GM23338 (cell line): Measurements from ENCODE around the gene MTNR1B.

Experiments
- CREB1 ChIP-seq: fragments of 250-450 bp; sonication (Bioruptor Pico); IDR thresholded peaks from 2 replicates; pipeline ENCODE4 v1.5.0; 2020; ENCODE audit warnings: low read depth, mild to moderate bottlenecking, moderate library complexity
- EZH2phosphoT487 ChIP-seq: fragments of 200-600 bp; sonication (generic); IDR thresholded peaks from one replicate; pipeline ENCODE4 v1.8.1; 2018; ENCODE audit warnings: antibody characterized with exemption; ENCODE audit not compliant: unreplicated experiment
- NANOG ChIP-seq: IDR thresholded peaks from 2 replicates; pipeline ENCODE4 v1.6.1; 2016; ENCODE audit warnings: antibody characterized with exemption, borderline replicate concordance
- POLR2AphosphoS5 ChIP-seq: IDR thresholded peaks from 2 replicates; pipeline ENCODE4 v1.6.1; 2016; ENCODE audit warnings: antibody characterized with exemption, low read depth
- TF ChIP-seq, protein P1 (sequence below), 2 experiments: fragments of 200-600 bp in 1 of 2; sonication (generic) in 1 of 2; conservative IDR thresholded peaks; 2 replicates each; pipeline versions ENCODE4 v1.5.1 to v1.6.1; 2016 to 2017; ENCODE audit warnings: antibody characterized with exemption in 2 of 2, low read depth in 2 of 2, mild to moderate bottlenecking in 2 of 2, moderate library complexity in 1 of 2
- TF ChIP-seq, protein P2 (sequence below): IDR thresholded peaks from 2 replicates; pipeline ENCODE4 v1.6.1; 2016; ENCODE audit warnings: antibody characterized with exemption
- TF ChIP-seq, protein P3 (sequence below): IDR thresholded peaks from one replicate; pipeline ENCODE4 v1.6.1; 2018; ENCODE audit warnings: antibody characterized with exemption; ENCODE audit not compliant: unreplicated experiment

DNA sequence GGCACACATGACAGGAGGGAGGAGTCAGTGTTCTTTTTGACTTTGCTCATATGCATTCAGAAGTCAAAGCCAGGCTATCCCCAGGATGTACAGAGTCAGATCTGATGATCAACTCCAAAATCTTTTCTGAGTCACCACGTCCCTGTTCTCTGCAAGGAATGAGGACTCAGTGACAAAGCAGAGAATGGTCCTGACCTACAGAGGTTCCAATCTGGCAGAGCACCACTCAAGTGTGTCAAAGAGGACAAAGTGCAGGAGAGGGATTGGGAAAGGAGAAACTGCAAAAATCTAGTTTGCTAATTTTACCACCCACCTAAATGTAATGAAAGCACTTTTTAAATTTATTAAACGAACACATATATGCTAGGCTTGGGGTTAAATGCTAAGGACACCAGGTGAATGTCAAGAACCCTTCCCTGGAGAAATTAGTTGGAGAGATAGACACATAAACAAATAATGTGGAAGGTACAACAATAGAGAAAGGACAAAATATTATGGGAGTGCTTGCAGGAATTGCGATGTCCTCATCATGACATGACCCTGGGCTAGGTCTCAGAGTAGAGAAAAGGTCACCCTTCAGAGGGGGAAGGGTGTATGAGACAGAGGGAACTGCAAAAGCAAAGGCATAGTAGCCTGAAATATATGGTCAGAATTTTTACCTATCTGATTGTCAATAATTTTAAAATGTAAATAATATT, 56.3 kb downstream of the MTNR1B start:
- TF ChIP-seq, protein P1, sequence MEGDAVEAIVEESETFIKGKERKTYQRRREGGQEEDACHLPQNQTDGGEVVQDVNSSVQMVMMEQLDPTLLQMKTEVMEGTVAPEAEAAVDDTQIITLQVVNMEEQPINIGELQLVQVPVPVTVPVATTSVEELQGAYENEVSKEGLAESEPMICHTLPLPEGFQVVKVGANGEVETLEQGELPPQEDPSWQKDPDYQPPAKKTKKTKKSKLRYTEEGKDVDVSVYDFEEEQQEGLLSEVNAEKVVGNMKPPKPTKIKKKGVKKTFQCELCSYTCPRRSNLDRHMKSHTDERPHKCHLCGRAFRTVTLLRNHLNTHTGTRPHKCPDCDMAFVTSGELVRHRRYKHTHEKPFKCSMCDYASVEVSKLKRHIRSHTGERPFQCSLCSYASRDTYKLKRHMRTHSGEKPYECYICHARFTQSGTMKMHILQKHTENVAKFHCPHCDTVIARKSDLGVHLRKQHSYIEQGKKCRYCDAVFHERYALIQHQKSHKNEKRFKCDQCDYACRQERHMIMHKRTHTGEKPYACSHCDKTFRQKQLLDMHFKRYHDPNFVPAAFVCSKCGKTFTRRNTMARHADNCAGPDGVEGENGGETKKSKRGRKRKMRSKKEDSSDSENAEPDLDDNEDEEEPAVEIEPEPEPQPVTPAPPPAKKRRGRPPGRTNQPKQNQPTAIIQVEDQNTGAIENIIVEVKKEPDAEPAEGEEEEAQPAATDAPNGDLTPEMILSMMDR (conservative IDR thresholded peaks at IDR 0.05; ENCODE audit: low read depth in 2 of 2) = no peak
- TF ChIP-seq EZH2phosphoT487 = no peak
- TF ChIP-seq, protein P2, sequence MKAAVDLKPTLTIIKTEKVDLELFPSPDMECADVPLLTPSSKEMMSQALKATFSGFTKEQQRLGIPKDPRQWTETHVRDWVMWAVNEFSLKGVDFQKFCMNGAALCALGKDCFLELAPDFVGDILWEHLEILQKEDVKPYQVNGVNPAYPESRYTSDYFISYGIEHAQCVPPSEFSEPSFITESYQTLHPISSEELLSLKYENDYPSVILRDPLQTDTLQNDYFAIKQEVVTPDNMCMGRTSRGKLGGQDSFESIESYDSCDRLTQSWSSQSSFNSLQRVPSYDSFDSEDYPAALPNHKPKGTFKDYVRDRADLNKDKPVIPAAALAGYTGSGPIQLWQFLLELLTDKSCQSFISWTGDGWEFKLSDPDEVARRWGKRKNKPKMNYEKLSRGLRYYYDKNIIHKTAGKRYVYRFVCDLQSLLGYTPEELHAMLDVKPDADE = no peak
- TF ChIP-seq CREB1 (CRISPR knock-in tag) = no peak
- no peak for TF ChIP-seq POLR2AphosphoS5
- TF ChIP-seq NANOG = no peak
- TF ChIP-seq, protein P3, sequence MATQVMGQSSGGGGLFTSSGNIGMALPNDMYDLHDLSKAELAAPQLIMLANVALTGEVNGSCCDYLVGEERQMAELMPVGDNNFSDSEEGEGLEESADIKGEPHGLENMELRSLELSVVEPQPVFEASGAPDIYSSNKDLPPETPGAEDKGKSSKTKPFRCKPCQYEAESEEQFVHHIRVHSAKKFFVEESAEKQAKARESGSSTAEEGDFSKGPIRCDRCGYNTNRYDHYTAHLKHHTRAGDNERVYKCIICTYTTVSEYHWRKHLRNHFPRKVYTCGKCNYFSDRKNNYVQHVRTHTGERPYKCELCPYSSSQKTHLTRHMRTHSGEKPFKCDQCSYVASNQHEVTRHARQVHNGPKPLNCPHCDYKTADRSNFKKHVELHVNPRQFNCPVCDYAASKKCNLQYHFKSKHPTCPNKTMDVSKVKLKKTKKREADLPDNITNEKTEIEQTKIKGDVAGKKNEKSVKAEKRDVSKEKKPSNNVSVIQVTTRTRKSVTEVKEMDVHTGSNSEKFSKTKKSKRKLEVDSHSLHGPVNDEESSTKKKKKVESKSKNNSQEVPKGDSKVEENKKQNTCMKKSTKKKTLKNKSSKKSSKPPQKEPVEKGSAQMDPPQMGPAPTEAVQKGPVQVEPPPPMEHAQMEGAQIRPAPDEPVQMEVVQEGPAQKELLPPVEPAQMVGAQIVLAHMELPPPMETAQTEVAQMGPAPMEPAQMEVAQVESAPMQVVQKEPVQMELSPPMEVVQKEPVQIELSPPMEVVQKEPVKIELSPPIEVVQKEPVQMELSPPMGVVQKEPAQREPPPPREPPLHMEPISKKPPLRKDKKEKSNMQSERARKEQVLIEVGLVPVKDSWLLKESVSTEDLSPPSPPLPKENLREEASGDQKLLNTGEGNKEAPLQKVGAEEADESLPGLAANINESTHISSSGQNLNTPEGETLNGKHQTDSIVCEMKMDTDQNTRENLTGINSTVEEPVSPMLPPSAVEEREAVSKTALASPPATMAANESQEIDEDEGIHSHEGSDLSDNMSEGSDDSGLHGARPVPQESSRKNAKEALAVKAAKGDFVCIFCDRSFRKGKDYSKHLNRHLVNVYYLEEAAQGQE = no peak
